Mucosa of stomach (tissue), 1 donor: ENCODE measurements around the gene C10orf88.
"Not testable (repeated sequence)": the region's sequence is repeated elsewhere in the genome, so short reads cannot be mapped to it uniquely, and the experiment has no call there.

Source experiments
- H3K27me3 ChIP-seq: one replicate; pipeline ENCODE4 v1.7.0; 2013; ENCODE audit warnings: mild to moderate bottlenecking, low read length; ENCODE audit not compliant: control insufficient read depth, insufficient read depth
- H3K36me3 ChIP-seq: one replicate; pipeline ENCODE4 v1.7.0; 2013; ENCODE audit warnings: low read length; ENCODE audit not compliant: control insufficient read depth, insufficient read depth
- H3K4me1 ChIP-seq: one replicate; pipeline ENCODE4 v1.7.0; 2013; ENCODE audit warnings: mild to moderate bottlenecking, low read length; ENCODE audit not compliant: control insufficient read depth, insufficient read depth
- H3K4me3 ChIP-seq: one replicate; pipeline ENCODE4 v1.7.0; 2013; ENCODE audit warnings: low read length
- H3K9ac ChIP-seq: one replicate; pipeline ENCODE4 v1.7.0; 2013; ENCODE audit warnings: mild to moderate bottlenecking, low read length, moderate library complexity
- H3K9me3 ChIP-seq: one replicate; pipeline ENCODE4 v1.7.0; 2013; ENCODE audit warnings: mild to moderate bottlenecking, low read length, moderate library complexity; ENCODE audit not compliant: control insufficient read depth
- donor health status: Pancreatic carcinoma.

The C10orf88 gene

DNA sequence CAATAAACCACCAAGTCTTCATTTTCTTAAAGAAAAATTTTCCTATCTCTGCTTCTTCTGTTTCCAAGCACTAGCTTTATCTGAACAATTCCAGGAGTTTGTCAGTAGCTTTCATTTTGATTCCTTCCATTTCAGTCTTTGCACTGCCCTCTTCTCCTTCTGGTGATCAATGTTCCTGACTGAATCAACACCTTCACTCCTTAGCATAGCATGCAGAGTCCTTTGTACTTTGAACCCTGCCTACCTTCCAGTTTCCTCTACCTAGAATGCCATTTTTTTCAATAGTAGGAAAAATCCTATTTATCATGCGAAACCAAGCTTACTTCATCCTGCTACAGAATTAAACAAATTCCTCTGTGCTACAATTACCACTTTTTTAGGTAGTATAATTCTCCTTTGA lies 1.9 kb upstream of the C10orf88 start:
- no peaks in the 10 kb centered on the region for H3K9me3 ChIP-seq
- H3K36me3 ChIP-seq = no peaks in the 10 kb centered on the region
- H3K27me3 ChIP-seq = no peaks in the 10 kb centered on the region
- H3K4me1 ChIP-seq = peaks cover 10% of the 10 kb centered on the region
- H3K4me3 ChIP-seq = no peak overlapping the region
- no peak overlapping the region for H3K9ac ChIP-seq

DNA sequence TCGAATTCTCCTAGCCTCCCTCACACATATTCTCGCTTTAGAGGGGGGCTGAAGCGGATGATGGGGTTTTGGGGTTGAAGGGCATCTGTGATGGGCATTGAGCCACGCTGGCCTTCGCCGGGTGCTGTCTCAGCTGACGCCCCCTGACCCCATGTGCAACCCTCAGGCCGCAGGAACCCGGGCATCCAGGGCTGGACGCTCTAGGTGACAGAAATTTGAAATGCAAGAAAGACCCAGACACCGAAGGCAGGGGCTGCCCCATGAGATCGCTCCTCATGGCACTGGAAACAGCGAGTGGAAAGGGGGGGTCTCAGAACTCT lies 664 bp upstream of the C10orf88 start:
- Histone ChIP-seq H3K9ac (no peak overlapping the region), H3K36me3 (no peaks in the 10 kb centered on the region), H3K4me3 (peak overlapping the region; percentile 27), H3K4me1 (peaks cover 10% of the 10 kb centered on the region), H3K27me3 (no peaks in the 10 kb centered on the region), H3K9me3 (no peaks in the 10 kb centered on the region)

DNA sequence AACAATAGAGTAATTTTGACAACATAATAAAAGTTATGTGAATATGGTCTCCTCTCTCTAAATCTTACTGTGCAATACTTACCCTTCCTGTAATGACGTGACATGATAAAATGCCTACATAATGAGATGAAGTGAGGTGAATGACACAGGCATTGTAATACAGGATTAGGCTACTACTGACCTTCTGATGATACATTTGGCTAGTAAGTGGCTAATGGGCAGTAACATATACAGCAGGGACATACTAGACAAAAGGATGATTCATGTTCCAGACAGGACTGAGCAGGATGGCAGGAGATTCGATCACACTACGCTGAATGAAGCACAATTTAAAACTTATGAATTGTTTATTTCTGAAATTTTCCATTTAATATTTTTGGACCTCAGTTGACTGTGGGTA lies 4.7 kb downstream of the C10orf88 start:
- H3K4me3 ChIP-seq = no peak overlapping the region
- H3K9ac ChIP-seq = no peak overlapping the region
- no peaks in the 10 kb centered on the region for H3K36me3 ChIP-seq
- H3K4me1 ChIP-seq = peaks cover 5% of the 10 kb centered on the region
- no peaks in the 10 kb centered on the region for H3K27me3 ChIP-seq
- no peaks in the 10 kb centered on the region for H3K9me3 ChIP-seq

DNA sequence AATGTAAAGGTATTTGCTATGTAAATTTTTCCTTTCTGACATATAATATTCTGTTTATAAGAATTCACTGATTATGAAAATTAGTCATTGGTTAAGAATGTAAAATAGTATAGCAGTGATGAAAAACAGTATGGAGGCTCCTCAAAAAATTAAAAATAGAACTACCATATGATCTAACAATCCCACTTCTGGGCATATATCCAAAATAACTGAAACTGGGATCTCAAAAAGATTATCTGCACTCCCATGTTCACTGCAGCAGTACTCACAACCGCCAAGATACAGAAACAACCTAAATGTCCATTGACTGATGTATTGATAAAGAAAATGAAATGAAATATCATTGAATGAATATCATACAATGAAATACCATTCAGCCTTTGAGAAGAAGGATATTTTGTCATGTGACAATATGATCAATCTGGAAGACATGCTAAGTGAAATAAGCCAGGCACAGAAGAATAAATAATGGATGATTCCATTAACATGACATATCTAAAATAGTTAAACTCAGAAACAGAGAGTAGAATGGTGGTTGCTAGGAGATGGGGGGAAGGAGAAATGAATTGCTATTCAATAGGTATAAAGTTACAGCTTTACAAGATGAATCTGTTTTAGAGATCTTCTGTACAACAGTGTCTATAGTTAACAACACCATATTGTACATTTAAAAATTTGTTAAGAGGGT lies 14.0 kb downstream of the C10orf88 start:
- Histone ChIP-seq H3K4me3 (no peak overlapping the region), H3K36me3 (no peaks in the 10 kb centered on the region)

DNA sequence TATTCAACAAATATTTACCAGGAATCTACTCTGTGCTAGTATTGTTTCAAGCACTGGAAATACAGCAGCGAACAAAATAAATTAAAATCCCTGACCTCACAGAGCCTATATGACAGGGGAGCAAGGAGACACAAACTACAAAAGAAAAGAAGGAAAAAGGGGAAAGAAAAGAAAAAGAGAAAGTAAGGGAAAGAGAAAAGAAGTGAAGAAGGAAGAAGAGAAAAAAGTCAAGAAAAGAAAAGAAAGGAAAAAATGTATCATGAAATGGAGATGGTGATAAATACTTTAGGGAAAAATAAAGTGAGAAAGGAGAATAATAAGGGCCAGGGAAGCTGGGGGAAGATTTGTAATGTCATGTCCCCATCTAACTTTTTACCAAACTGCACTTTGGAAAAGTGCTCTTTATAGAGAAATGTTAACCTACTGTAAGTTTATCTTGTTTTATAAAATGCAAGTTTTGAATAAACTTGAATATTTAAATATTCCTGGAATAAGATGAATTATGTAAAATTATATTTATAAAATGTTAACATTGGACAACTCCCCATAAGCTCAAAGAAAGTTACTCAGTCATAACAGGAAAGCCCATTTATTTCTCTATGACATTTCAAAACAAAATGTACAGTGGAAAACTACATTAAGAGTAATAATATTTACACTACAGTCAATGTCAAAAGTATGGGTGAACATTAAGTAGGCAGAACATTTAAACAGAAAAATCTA lies 14.7 kb downstream of the C10orf88 start:
- H3K9me3 ChIP-seq = no peaks in the 10 kb centered on the region
- H3K4me1 ChIP-seq = no peaks in the 10 kb centered on the region
- H3K9ac ChIP-seq = no peak overlapping the region
- H3K27me3 ChIP-seq = no peaks in the 10 kb centered on the region
- H3K4me3 ChIP-seq = no peak overlapping the region
- H3K36me3 ChIP-seq = no peaks in the 10 kb centered on the region

More for the DNA sequence above, 14.0 kb downstream of the C10orf88 start:
- H3K27me3 ChIP-seq = no peaks in the 10 kb centered on the region
- no peaks in the 10 kb centered on the region for H3K4me1 ChIP-seq
- no peak overlapping the region for H3K9ac ChIP-seq
- no peaks in the 10 kb centered on the region for H3K9me3 ChIP-seq

DNA sequence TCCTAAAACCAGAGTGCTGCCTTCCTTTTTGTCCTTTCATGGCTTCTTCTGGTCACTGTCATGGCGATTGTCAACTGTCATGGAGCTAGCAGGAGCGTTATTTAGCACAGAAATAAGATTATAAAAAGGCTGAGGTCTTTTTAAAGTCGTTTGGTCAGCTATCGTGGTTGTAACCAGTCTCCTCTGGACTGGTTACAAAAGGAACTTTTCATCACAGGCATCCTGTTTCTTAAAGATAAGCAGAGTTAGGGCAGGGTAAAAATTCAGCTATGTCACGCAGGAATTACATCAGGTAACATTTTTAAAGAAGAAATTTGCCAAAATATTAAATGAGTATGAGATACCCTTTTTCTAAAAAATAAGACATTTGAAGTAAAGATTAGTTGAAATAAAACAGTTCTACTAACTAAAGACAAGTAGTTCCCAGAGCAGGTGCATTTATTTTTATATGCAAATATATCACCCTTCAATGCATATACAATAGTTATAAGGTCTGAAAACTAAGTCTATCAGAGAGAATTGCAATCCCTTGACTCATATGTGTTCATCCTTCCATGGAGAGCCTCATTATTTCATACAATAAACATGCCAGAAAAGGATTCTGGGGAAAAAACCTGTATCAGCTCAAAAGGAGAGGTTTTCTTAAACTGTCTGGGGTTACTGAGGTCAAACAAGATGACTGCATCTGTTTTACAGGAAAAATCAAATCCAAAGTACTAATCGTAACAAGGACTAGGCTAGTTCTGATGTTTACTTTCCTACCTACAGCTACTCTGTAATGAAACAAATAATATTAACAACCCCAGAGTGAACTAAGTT lies 22.7 kb downstream of the C10orf88 start:
- no peaks in the 10 kb centered on the region for H3K4me1 ChIP-seq
- H3K4me3 ChIP-seq = no peak overlapping the region
- H3K9me3 ChIP-seq = no peaks in the 10 kb centered on the region
- no peaks in the 10 kb centered on the region for H3K27me3 ChIP-seq
- H3K36me3 ChIP-seq = no peaks in the 10 kb centered on the region
- no peak overlapping the region for H3K9ac ChIP-seq

DNA sequence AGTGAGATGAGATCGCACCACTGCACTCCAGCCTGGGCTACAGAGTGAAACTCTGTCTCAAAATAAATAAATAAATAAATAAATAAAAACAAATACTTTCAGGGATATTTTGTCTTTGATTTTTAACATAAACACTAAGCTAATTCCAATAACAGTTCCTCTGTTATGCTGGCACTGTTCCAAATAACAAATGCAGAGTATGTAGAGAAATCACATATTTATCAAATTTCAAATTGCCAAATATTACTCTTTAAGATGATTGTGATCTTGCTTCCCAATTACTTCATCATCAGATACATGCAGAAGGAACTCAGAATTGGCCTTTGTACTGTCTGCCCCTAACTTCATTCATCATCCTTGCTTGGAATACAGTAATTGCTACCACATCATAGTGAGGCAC lies 23.9 kb downstream of the C10orf88 start:
- H3K4me1 ChIP-seq = no peaks in the 10 kb centered on the region
- no peaks in the 10 kb centered on the region for H3K36me3 ChIP-seq
- H3K9ac ChIP-seq = no peak overlapping the region
- no peak overlapping the region for H3K4me3 ChIP-seq
- no peaks in the 10 kb centered on the region for H3K27me3 ChIP-seq
- no peaks in the 10 kb centered on the region for H3K9me3 ChIP-seq

DNA sequence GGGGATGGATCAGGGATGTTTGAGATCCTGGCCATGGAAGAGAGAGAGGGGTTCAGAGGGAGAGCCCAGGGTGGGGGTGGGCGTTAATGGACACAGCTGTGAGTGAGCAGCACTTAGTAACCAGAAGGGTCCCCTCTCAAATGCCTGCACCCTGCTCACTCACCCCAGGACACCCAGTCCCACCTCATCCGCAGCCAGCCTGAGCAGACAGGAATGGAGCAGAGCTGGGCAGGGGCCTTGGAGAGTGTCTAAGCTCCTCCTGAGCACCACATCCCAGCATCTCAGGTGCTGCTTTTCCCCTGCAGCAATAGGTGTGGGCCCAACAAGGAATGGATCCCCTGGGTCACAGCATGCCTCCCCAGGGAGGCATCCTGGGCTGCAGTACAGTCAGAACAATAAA lies 38.3 kb downstream of the C10orf88 start:
- no peaks in the 10 kb centered on the region for H3K4me1 ChIP-seq
- H3K27me3 ChIP-seq = no peaks in the 10 kb centered on the region
- H3K36me3 ChIP-seq = no peaks in the 10 kb centered on the region

DNA sequence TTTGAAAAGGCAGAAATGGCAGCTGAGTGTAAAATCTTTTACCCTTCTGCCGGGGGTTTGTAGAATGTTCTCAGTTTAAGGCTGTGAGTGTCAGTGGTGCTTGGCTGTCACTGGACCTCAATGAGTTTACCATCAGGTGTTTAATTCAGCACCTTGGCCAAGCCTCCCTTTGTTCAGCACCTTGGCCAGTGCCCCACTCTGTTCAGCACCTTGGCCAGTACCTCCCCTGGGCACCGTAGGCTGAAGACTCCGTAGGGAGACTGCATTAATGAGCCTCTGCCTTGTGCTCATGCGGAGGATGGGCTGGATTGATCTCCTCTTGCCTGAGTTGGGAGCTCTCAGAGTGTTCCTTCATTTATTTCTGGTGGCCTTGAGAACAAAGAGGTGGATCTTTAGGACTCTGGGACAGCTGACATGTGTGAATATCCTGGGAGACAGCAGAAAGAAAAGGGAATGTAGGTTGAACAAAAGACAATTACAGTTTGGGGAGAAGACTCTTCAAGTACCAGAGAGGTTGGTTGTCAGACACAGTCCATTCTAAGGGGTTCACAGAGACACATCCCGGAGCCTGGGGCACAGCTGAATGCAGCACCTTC lies 42.0 kb downstream of the C10orf88 start:
- no peak overlapping the region for H3K4me3 ChIP-seq
- no peaks in the 10 kb centered on the region for H3K4me1 ChIP-seq
- H3K36me3 ChIP-seq = no peaks in the 10 kb centered on the region
- no peaks in the 10 kb centered on the region for H3K9me3 ChIP-seq
- no peaks in the 10 kb centered on the region for H3K27me3 ChIP-seq
- no peak overlapping the region for H3K9ac ChIP-seq

More for the DNA sequence above, 38.3 kb downstream of the C10orf88 start:
- Histone ChIP-seq H3K9ac (no peak overlapping the region), H3K4me3 (no peak overlapping the region), H3K9me3 (no peaks in the 10 kb centered on the region)

DNA sequence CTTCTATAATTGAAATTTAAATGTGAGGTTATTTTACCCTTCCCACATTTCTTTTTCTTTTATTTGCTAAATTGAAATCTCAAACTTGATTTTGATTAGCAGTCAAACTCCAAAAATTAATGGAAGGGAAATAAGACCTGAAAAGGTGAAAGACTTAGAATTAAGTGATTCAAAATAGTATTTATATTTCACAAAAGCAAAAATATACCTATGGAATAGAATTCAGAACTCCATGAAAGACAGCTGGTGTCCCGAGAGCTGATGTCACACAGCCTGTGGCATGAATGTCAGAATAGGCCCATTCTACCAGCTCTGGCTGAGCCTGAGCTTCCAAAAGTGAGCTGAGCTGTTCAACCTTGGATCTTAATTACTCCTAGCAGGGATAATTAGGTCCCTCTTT lies 43.7 kb downstream of the C10orf88 start, which contains the start of gene FAM24A:
Gene FAM24A (plus strand): TSS at position 301 of the 400 bp plus-strand sequence. CDS start 1,025 bp downstream, outside the sequence.
- H3K4me1 ChIP-seq = no peaks in the 10 kb centered on the region
- no peak within 1 kb of the TSS for H3K9ac ChIP-seq
- H3K27me3 ChIP-seq = no peaks in the 10 kb centered on the region
- no peak within 1 kb of the TSS for H3K4me3 ChIP-seq
- no peaks in the 10 kb centered on the region for H3K36me3 ChIP-seq
- no peaks in the 10 kb centered on the region for H3K9me3 ChIP-seq

DNA sequence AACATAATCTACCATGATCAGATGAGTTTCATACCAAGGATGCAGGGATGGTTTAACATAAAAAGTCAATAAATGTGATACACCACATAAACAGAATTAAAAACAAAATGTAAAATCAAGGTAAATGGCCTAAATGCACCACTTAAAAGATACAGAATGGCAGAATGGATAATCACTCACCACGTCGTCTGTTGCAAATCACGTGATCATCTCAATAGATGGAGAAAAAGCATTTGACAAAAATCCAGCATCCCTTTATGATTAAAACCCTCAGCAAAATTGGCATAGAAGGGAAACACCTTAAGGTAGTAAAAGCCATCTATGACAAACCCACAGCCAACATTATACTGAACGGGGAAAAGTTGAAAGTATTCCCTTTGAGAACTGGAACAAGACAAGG lies 50.2 kb downstream of the C10orf88 start:
- H3K9ac ChIP-seq, H3K9me3 ChIP-seq, H3K27me3 ChIP-seq, H3K4me3 ChIP-seq, H3K36me3 ChIP-seq, H3K4me1 ChIP-seq: not testable (repeated sequence)
